Activated T-cell treated with anti-CD3 and anti-CD28 coated beads, Interleukin-2, amount 50 U/mL, for 72 hours (primary cell): Measurements from ENCODE around the gene LDLRAD4. TPM values are rescaled to one million over a fixed set of nuclear protein-coding genes. Genes with fewer than 3 reads are reported as not detected.
A peak's percentile ranks its signal among the peaks of the same experiment; 100 is the strongest.

Experiments
- ATAC-seq, 2 donors: fragments of 150-1000 bp; cut with Tn5 transposase; replicated peaks in 1 of 2; 2 replicates each; pipeline ENCODE4 v1.10.0; 2021; ENCODE audit warnings: moderate library complexity in 2 of 2, mild to moderate bottlenecking in 1 of 2
- DNase-seq, 2 donors: peaks; one replicate each; pipeline ENCODE4 v3.0.0; 2021 to 2022; ENCODE audit warnings: mixed read lengths in 1 of 2
- H3K27ac Mint-ChIP-seq: one replicate; pipeline ENCODE4 v1.8.0; 2022; ENCODE audit warnings: mild to moderate bottlenecking, moderate library complexity, mixed read lengths
- H3K27me3 Mint-ChIP-seq: one replicate; pipeline ENCODE4 v1.8.0; 2022; ENCODE audit warnings: low read depth, mixed read lengths
- H3K36me3 Mint-ChIP-seq, 2 donors: one replicate each; pipeline ENCODE4 v1.8.0; 2022; ENCODE audit warnings: mixed read lengths in 2 of 2, mild to moderate bottlenecking in 1 of 2; ENCODE audit not compliant: insufficient read depth in 2 of 2
- H3K4me1 Mint-ChIP-seq: one replicate; pipeline ENCODE4 v1.8.0; 2022; ENCODE audit warnings: low read depth, mixed read lengths
- H3K4me3 Mint-ChIP-seq, 2 donors: one replicate each; pipeline ENCODE4 v1.8.0; 2022; ENCODE audit warnings: mild to moderate bottlenecking in 2 of 2, mixed read lengths in 2 of 2, moderate library complexity in 2 of 2
- H3K9me3 Mint-ChIP-seq, 2 donors: one replicate each; pipeline ENCODE4 v1.8.0; 2022; ENCODE audit warnings: mixed read lengths in 2 of 2
- total RNA-seq, 2 donors: library from RNA; stranded (reverse); gene quantifications; one replicate each; pipeline ENCODE4 v1.2.3, GENCODE V29; 2022

The LDLRAD4 gene
- total RNA-seq, 2 donors from 2014 or later = 46.0 to 47.2 TPM

DNA sequence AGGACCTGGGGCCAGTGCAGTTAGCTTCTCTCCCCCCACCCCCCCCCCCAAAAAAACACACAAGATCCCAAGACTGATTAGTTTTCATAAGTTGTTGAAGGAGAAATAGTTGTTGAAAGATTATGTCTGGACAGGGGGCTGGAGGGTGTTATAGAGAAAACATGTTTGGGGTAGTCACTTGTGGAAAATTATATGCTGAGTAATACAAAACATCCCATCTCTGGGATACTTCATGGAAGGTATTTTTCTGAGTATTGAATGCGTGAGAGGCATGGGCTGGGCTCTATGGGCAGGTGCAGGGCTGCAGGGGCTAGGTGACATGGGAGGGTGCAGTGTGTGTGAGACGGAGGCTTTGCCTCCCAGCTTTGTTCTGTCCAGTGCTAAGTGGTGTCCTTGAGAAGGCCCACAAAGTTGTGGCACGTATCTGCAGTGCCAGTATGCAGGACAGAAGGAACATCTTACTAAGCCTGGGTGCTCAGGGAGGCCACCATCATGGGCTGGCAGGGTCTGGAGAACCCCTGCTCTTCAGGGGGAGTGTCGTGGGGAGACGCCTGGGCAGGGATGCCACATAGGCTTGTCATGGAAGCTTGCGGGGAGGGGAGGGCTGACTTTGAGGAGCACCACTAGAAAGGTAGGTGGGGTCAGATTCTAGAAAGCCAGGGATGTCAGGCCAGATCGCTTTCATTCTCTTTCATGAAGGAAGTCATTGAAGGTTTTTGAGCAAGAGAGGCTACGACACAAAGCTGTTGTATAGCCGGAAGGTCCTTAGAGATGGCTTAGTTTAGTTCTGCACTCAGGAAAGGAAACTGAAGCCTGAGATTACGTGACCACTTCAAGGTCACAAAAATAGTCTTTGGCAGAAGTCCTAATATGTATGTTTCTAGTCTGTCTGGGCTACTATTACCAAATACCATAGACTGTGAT is 232.0 kb downstream of the LDLRAD4 start:
- H3K4me1 Mint-ChIP-seq = peaks cover 27% of the 10 kb centered on the region
- H3K27me3 Mint-ChIP-seq = no peaks in the 10 kb centered on the region
- H3K36me3 Mint-ChIP-seq = no peaks in the 10 kb centered on the region
- DNase-seq (no peak), ATAC-seq (no peak)
- no peaks in the 10 kb centered on the region for H3K9me3 Mint-ChIP-seq
- no peak overlapping the region for H3K4me3 Mint-ChIP-seq
- H3K27ac Mint-ChIP-seq = no peak overlapping the region

DNA sequence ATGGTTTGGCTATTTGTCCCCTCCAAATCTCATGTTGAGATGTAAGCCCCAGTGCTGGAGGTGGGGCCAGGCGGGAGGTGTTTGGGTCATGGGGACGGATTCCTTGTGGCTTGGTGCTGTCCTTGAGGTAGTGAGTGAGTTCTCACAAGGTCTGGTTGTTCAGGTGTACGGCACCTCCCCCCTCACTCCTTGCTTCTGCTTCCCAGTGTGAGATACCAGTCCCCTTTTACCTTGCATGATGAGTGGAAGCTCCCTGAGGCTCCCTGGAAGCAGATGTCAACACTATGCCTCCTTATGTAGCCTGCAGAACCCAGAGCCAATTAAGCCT is 232.6 kb downstream of the LDLRAD4 start:
- Mint-ChIP-seq H3K4me3 (no peak overlapping the region), H3K27ac (no peak overlapping the region), H3K9me3 (no peaks in the 10 kb centered on the region), H3K36me3 (no peaks in the 10 kb centered on the region), H3K27me3 (no peaks in the 10 kb centered on the region), H3K4me1 (peaks cover 33% of the 10 kb centered on the region)
- no peak for ATAC-seq
- DNase-seq = no peak

DNA sequence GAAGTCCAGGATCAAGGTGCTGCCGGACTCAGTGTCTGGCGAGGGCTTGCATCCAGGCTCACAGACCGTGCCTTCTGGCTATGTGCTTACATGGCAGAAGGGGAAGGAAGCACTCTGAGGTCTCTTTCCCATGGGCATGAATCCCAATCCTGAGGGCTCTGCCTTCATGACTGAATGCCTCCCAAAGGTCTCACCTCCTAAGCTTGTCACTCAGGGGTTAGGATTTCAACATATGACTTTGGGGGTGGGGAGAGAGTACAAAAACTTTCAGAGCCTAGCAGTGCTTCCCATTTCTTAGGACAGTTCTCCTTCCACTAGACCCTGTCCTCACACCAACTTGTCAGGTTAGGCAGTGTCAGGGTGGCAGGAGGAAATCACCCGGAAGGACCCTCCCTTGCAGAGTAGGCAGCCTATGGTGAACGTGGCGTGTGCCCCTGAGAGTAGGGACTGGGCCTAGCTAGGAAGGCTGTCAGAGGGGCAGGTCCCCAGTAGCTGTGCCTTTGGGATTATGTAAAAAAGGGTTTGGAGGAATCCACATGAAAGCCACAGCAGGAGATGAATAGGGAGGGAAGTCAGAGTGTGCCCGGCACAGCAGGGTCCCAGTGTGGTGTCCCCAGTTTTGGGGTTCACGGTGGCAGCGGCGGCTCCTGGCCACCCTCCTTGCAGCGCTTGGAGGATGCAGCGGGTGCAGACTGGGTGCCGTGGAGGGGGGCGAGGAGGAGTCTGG is 233.3 kb downstream of the LDLRAD4 start:
- H3K4me3 Mint-ChIP-seq = no peak overlapping the region
- H3K36me3 Mint-ChIP-seq = no peaks in the 10 kb centered on the region
- H3K9me3 Mint-ChIP-seq = no peaks in the 10 kb centered on the region
- no peak overlapping the region for H3K27ac Mint-ChIP-seq
- ATAC-seq = no peak
- H3K27me3 Mint-ChIP-seq = no peaks in the 10 kb centered on the region
- H3K4me1 Mint-ChIP-seq = peaks cover 40% of the 10 kb centered on the region
- no peak for DNase-seq

DNA sequence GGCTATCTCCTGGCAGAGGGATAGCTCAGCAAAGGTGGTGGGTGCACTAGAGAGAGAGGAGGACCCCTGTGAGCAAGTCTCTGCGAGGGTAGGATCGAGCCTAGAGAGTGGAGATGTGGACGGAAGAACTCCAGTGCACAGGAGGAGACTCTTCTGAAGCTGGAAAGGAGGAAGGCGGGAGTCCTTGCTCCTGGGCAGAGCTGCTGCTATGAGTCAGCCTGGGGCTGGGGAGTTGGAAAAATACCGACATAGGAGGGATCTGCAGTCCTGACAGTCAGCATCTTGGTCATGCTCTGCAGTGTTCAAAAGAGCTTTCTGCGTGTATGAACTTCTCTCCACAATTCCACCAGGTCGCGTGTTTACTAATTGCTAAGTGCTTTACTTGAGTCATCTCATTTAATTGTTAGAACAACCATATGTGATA is 233.8 kb downstream of the LDLRAD4 start:
- no peaks in the 10 kb centered on the region for H3K27me3 Mint-ChIP-seq
- no peak overlapping the region for H3K27ac Mint-ChIP-seq
- DNase-seq (no peak), ATAC-seq (no peak)
- H3K36me3 Mint-ChIP-seq = peaks cover 0 to 1% of the 10 kb centered on the region in 2 donors
- no peaks in the 10 kb centered on the region for H3K9me3 Mint-ChIP-seq
- H3K4me1 Mint-ChIP-seq = peaks cover 45% of the 10 kb centered on the region
- no peak overlapping the region for H3K4me3 Mint-ChIP-seq

DNA sequence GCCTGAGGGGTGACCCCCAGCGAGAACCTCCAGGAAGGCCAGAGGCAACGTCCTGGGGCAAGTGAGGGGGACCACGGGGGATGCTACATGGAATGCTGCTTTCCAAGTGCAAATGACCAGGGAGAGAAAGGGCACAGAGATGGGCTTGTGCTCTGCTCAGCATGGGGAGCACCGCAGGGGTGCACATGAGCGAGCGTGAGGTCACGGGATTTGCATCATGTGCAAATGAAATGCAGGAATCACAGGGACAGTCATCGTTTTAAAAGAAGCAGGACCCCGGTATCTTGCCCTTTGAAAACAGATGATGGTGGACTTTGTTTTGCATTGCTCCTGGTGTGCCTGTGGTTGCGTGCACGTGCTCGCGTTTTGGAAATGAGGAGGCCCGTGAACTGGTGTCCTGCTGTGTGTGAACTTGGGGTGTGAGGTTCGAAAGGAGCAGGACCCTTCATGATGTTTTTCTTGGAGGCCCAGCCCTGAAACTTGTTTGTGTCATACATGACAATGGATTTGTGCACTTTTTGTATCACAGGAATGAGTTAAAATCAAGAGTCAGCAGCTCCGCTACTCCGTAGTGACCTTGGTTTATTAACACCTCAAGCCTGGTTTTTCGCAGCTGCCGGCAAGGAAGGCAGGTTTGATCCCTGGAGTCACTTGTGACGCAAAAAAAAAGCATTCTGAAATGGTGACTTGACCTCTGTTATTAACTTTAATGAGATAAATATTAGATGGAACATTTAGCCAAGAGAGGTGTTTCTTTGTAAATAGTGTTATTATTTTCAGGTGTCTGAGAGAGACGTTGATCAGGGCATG is 234.5 kb downstream of the LDLRAD4 start:
- Mint-ChIP-seq H3K4me3 (no peak overlapping the region), H3K4me1 (peaks cover 45% of the 10 kb centered on the region), H3K9me3 (no peaks in the 10 kb centered on the region), H3K36me3 (peaks cover 4 to 5% of the 10 kb centered on the region in 2 donors), H3K27me3 (no peaks in the 10 kb centered on the region), H3K27ac (no peak overlapping the region)
- DNase-seq (no peak), ATAC-seq (no peak)

DNA sequence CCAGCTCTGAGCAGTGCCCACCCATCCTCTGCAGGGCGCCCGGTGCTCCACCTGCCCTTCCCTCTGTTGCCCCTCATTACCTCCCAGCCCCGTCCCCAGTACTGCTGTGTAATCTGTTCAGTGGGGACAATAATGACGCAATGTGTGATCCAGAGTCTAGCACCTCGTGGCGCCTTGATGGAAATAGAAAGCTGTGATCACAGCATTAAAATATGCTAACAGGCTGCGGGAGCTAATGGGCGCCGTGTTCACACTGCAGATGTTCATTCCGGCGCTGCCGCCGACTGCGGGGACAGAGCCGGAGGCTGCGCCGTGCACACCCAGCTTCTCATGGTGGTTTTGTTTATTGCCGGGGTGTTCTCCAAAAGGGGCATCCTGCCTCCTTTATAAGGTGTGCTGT is 235.2 kb downstream of the LDLRAD4 start:
- Mint-ChIP-seq H3K4me1 (peaks cover 45% of the 10 kb centered on the region), H3K27ac (no peak overlapping the region), H3K36me3 (peaks cover 4 to 5% of the 10 kb centered on the region in 2 donors), H3K27me3 (no peaks in the 10 kb centered on the region), H3K9me3 (no peaks in the 10 kb centered on the region), H3K4me3 (no peak overlapping the region)
- ATAC-seq (no peak), DNase-seq (no peak)

DNA sequence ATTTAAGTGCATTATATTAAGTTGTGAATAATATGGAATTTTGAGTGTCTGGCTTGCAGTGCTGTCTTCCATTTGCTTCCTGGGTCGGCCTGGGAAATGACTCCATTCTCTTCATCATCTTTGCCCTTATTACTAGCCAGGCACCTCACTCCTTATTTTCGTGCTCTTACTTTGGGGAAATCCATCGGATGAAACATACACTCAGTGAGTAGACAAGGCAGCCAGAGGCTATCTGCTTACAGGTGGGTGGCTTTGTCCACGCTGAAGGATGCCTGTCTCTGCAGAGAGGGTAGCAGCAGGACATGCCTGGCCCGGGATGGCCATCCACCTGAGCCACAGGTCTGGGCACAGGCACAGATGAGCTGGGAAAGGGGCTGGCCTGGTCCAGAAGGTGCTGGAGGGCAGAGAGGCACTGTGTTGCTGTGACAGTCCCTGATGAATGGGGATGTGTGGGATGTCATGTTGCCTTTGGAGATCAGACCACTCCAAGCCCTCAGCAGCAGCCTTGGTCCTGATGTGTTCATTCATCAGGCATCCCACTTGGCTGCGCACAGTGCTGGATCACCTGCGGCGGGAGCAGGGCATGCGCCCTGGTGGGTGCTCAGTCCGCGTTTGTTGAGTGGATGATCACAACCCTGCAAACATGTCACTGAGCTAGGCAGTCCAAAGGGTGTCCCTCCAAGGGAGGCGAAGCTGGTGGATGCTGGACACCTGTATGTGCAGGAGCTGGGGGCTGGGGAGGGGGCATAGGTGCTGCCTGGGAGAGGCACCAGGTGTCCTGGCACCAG is 236.0 kb downstream of the LDLRAD4 start:
- Mint-ChIP-seq H3K4me1 (peaks cover 45% of the 10 kb centered on the region), H3K36me3 (peaks cover 4 to 5% of the 10 kb centered on the region in 2 donors), H3K27me3 (no peaks in the 10 kb centered on the region), H3K9me3 (no peaks in the 10 kb centered on the region), H3K27ac (no peak overlapping the region), H3K4me3 (no peak overlapping the region)
- ATAC-seq = no peak
- DNase-seq = no peak

DNA sequence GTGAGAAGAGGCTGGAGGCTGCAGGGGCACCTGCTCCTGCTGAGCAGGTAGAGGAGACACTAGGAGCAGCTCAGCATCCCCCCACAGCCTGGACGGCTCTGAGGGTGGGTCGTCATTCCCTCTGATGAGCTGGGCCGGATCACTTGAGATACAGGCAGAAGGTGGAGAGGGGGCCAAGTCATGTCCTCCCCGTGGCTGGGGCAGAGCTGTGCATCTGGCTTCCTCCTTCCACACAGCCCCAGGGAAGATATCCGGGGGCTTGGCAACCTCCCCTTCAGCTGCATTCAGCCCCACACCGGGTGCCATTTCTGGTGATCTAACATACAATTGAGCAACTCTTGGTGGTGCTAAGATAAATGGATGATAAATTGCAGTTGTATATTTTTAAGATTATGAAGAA is 236.9 kb downstream of the LDLRAD4 start:
- Mint-ChIP-seq H3K4me1 (peaks cover 43% of the 10 kb centered on the region), H3K4me3 (peak overlapping the region; percentile 61 to 77)
- peak in 1 of 2 donors; percentile 25 for ATAC-seq

DNA sequence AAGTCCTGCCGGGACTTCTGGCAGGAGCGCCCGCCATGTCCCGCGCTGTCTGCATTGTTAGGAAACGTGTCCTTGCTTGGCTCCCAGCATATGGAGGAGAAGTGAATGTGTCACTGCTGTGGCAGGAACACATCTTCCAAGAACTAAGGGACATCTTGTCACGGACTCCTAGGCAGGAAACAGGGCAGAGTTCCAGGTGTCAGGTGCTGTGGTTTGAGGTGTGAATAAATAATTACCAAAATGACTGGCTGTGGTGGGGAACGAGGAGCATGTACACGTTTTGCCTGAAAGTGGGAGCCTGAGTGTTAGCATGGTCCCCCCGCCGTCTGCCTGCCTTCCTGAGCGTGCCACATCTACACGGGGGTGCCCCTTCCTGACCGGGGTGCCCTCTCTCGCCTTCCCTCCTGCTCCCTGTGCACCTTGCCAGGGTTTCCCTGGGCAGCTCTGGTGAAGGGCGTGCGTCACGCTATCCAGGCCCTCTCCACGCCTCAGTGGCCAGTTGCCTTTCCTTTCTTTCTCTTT is 237.5 kb downstream of the LDLRAD4 start:
- DNase-seq (peak; percentile 32 to 47), ATAC-seq (peak; percentile 73 to 79)
- peaks cover 4 to 5% of the 10 kb centered on the region in 2 donors for H3K36me3 Mint-ChIP-seq
- H3K4me3 Mint-ChIP-seq = peak overlapping the region; percentile 61 to 77
- peaks cover 40% of the 10 kb centered on the region for H3K4me1 Mint-ChIP-seq
- H3K27ac Mint-ChIP-seq = no peak overlapping the region
- no peaks in the 10 kb centered on the region for H3K27me3 Mint-ChIP-seq
- H3K9me3 Mint-ChIP-seq = no peaks in the 10 kb centered on the region

More for the DNA sequence above, 236.9 kb downstream of the LDLRAD4 start:
- no peak for DNase-seq
- peaks cover 4 to 5% of the 10 kb centered on the region in 2 donors for H3K36me3 Mint-ChIP-seq
- no peaks in the 10 kb centered on the region for H3K9me3 Mint-ChIP-seq
- no peaks in the 10 kb centered on the region for H3K27me3 Mint-ChIP-seq
- H3K27ac Mint-ChIP-seq = no peak overlapping the region

DNA sequence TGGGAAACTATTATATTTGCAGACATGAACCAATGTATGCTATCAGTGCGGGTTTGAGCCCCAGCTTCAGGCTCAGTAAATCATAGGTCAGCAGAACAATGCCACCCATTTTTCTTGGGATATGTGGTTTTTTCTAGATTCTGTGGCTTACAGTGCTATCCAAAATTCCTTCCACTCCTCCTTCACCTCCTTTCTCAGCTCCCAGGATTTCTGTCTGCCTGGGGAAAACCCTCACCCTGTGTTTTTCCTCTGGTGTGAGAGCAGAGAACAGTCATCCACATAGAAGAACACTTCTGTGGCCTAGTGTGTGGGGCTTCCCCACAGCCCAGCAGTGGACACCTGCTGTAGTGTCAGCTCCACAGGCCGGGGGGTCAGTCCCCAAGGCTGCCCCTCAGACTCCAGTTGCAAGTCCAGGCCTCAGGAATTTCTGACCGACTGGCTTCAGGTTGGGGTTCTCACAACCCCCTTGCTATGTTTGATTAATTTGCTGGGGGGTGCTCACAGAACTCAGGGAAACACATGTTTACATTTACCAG is 238.2 kb downstream of the LDLRAD4 start:
- no peak for ATAC-seq
- Mint-ChIP-seq H3K9me3 (no peaks in the 10 kb centered on the region), H3K27ac (no peak overlapping the region), H3K27me3 (no peaks in the 10 kb centered on the region), H3K4me3 (peak overlapping the region; percentile 27 to 60), H3K36me3 (peaks cover 4 to 5% of the 10 kb centered on the region in 2 donors), H3K4me1 (peaks cover 41% of the 10 kb centered on the region)
- no peak for DNase-seq

DNA sequence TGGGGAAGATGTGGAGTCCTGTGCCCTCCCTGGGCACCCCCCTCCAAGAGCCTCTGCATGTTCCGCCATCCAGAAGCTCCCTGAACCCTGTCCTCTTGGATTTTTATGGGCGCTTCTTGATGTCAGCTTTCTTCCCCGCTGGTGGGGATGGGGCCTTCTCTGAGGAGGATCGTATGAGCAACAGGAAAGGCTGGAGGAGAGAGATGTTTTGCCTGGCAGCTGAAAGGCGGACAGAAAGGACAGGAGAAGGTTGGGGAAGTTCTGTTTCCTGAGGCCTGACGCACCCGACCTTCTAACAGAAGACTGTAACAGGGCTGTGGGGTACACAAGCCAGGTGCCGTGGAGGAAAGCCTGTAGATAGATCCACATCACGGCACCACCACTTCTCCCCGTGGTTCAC is 238.8 kb downstream of the LDLRAD4 start:
- H3K27ac Mint-ChIP-seq = no peak overlapping the region
- no peak overlapping the region for H3K4me3 Mint-ChIP-seq
- peaks cover 4 to 5% of the 10 kb centered on the region in 2 donors for H3K36me3 Mint-ChIP-seq
- DNase-seq (no peak), ATAC-seq (no peak)
- H3K4me1 Mint-ChIP-seq = peaks cover 46% of the 10 kb centered on the region
- no peaks in the 10 kb centered on the region for H3K9me3 Mint-ChIP-seq
- H3K27me3 Mint-ChIP-seq = no peaks in the 10 kb centered on the region

DNA sequence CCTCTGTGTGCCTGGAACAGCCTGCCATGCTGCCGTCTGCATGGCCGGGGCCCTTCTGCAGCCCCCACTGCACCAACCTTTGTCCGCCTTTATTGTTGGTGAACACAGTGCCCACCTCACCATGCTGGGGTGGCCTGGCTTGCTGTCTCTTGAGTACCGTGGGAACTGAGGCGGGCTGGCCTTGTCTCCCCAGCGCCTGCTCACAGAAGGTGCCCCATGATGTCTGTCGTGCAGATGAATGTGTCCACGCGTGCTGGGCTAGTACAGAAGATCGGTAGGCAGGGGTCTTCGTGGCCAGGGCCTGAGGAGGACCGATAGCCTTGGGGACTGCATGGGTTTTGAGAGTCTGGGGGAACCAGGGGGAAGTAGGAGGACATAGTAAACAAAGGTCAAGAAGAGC is 242.4 kb downstream of the LDLRAD4 start:
- Mint-ChIP-seq H3K9me3 (no peaks in the 10 kb centered on the region), H3K27me3 (no peaks in the 10 kb centered on the region), H3K4me1 (peaks cover 59% of the 10 kb centered on the region), H3K36me3 (peaks cover 4 to 8% of the 10 kb centered on the region in 2 donors), H3K27ac (peak overlapping the region; percentile 38), H3K4me3 (no peak overlapping the region)
- DNase-seq = no peak
- no peak for ATAC-seq
